Thyroid gland (tissue), 4 donors: ENCODE measurements around the gene ZSCAN25.

ENCODE experiments used
- POLR2A ChIP-seq, 2 donors: fragments of 450-650 bp; IDR thresholded peaks; one replicate each; pipeline ENCODE4 v1.6.1; 2017; ENCODE audit warnings: antibody characterized with exemption in 2 of 2, mild to moderate bottlenecking in 2 of 2, moderate library complexity in 1 of 2
- TF ChIP-seq, protein P1 (sequence below), 6 experiments: fragments of 200-600 bp in 3 of 6; fragments of 450-650 bp in 3 of 6; sonication (generic) in 3 of 6; IDR thresholded peaks; one replicate each; pipeline ENCODE4 v1.5.1; 2016 to 2019; ENCODE audit warnings: antibody characterized with exemption in 6 of 6, mild to moderate bottlenecking in 2 of 6, inconsistent platforms in 1 of 6, moderate library complexity in 1 of 6

DNA sequence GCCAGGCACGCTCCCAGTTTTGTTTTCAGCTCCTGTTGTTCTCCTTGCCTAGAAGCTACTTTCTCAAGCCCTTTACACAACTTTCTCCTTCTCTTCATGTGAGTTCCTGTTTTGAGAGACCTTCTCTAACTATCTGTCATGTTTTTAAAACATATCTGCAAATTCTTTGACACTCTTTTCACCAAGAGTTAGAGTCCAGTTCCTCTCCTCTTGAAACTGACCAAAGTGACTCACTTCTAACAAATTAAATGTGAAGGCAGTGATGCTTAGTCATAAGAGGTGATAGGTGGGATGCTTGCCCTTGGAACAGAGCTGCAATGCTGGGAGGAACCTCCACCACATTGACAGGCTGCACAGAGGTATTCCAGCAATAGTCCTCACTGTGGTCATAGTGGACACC, 25.3 kb downstream of the ZSCAN25 start:
- TF ChIP-seq, protein P1, sequence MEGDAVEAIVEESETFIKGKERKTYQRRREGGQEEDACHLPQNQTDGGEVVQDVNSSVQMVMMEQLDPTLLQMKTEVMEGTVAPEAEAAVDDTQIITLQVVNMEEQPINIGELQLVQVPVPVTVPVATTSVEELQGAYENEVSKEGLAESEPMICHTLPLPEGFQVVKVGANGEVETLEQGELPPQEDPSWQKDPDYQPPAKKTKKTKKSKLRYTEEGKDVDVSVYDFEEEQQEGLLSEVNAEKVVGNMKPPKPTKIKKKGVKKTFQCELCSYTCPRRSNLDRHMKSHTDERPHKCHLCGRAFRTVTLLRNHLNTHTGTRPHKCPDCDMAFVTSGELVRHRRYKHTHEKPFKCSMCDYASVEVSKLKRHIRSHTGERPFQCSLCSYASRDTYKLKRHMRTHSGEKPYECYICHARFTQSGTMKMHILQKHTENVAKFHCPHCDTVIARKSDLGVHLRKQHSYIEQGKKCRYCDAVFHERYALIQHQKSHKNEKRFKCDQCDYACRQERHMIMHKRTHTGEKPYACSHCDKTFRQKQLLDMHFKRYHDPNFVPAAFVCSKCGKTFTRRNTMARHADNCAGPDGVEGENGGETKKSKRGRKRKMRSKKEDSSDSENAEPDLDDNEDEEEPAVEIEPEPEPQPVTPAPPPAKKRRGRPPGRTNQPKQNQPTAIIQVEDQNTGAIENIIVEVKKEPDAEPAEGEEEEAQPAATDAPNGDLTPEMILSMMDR (IDR thresholded peaks at IDR 0.05), result no peak
- no peak for TF ChIP-seq POLR2A (IDR thresholded peaks at IDR 0.05)
